Mucosa of gallbladder (tissue), 1 donor: Measurements from ENCODE around the gene TTLL3. TPM values are rescaled to one million over a fixed set of nuclear protein-coding genes. Genes with fewer than 3 reads are reported as not detected.

ENCODE experiments used
- DNase-seq: peaks from one replicate; pipeline ENCODE4 v3.0.0-alpha.2; 2020; ENCODE audit warnings: low spot score
- total RNA-seq: library from RNA; stranded (reverse); gene quantifications from one replicate; pipeline ENCODE4 v1.2.1, GENCODE V29; 2021
- donor health status: DM: no; HTN: no; CAD: no.

The TTLL3 gene
- total RNA-seq, 1 donor from 2014 or later, result 62.8 TPM

GRCh38 chr3:9781978-9782603, 28.0 kb upstream of the TTLL3 start:
- no peak for DNase-seq

GRCh38 chr3:9782770-9783169, 27.3 kb upstream of the TTLL3 start:
- DNase-seq, result no peak

- no peak for DNase-seq
Observed at GRCh38 chr3:9783954-9784353, 26.1 kb upstream of the TTLL3 start.

GRCh38 chr3:9784965-9785364, 25.1 kb upstream of the TTLL3 start:
- DNase-seq, result no peak

- DNase-seq, result no peak
Observed at GRCh38 chr3:9785602-9786001, 24.5 kb upstream of the TTLL3 start.

GRCh38 chr3:9786209-9786739, 23.8 kb upstream of the TTLL3 start:
- no peak for DNase-seq

- DNase-seq, result no peak
Observed at GRCh38 chr3:9786825-9787669, 23.0 kb upstream of the TTLL3 start.

GRCh38 chr3:9787714-9788113, 22.3 kb upstream of the TTLL3 start:
- no peak for DNase-seq

- DNase-seq, result no peak
Observed at GRCh38 chr3:9791127-9791526, 18.9 kb upstream of the TTLL3 start.

GRCh38 chr3:9791790-9792404, 18.2 kb upstream of the TTLL3 start:
- DNase-seq, result no peak

GRCh38 chr3:9792405-9793160, 17.5 kb upstream of the TTLL3 start, which contains the start of the genes ARPC4 and TADA3:
TSS of gene ARPC4 (plus strand) at chr3:9793082. CDS start at chr3:9793122, 40 bp downstream.
TSS of gene TADA3 (minus strand) at chr3:9792473. CDS start at chr3:9791466, 1,007 bp downstream.
- peak; percentile 92 for DNase-seq

- DNase-seq, result no peak
Observed at GRCh38 chr3:9793161-9793781, 16.8 kb upstream of the TTLL3 start.

- DNase-seq, result no peak
Observed at GRCh38 chr3:9794400-9794799, 15.7 kb upstream of the TTLL3 start.

- no peak for DNase-seq
Observed at GRCh38 chr3:9795207-9795606, 14.9 kb upstream of the TTLL3 start.

GRCh38 chr3:9797196-9797945, 12.7 kb upstream of the TTLL3 start:
- no peak for DNase-seq

- no peak for DNase-seq
Observed at GRCh38 chr3:9800529-9800928, 9.5 kb upstream of the TTLL3 start.

GRCh38 chr3:9803494-9803893, 6.6 kb upstream of the TTLL3 start:
- no peak for DNase-seq

GRCh38 chr3:9804996-9805395, 5.1 kb upstream of the TTLL3 start:
- no peak for DNase-seq

GRCh38 chr3:9806137-9806536, 3.9 kb upstream of the TTLL3 start:
- DNase-seq, result no peak
